A549 (cell line): Measurements from ENCODE around the gene TIRAP. TPM values are rescaled to one million over a fixed set of nuclear protein-coding genes. Genes with fewer than 3 reads are reported as not detected.

ENCODE experiments used
- ATAC-seq, 2 experiments: fragments of 200-7000 bp in 1 of 2; fragments of >200 bp in 1 of 2; cut with Nextera tagmentation in 1 of 2; cut with Tn5 transposase in 1 of 2; 3 replicates each; pipeline versions ENCODE4 v1.8.0 to v1.9.1; 2018 to 2020; ENCODE audit warnings: mild to moderate bottlenecking in 1 of 2, moderate library complexity in 1 of 2
- CTCF ChIA-PET: fragments of 300-600 bp; sonication (Branson Sonifier 250); formaldehyde crosslinking; extraction: SDS; loops from one replicate; lab custom pipeline; 2021; ENCODE audit warnings: antibody characterized with exemption, inconsistent platforms; lab: Yijun Ruan, JAX
- POLR2A ChIA-PET: fragments of 350-600 bp; formaldehyde crosslinking; extraction: SDS; loops from one replicate; lab custom pipeline; 2021; ENCODE audit warnings: antibody characterized with exemption, inconsistent platforms; lab: Yijun Ruan, JAX
- DNase-seq, 2 experiments: peaks; one replicate each; pipeline versions ENCODE4 v3.0.0 to v3.0.0-alpha.2; 2011 to 2016; ENCODE audit warnings: low read depth in 1 of 2, low spot score in 1 of 2
- FAIRE-seq: peaks from 2 replicates; lab custom pipeline; 2011; peaks lifted over from hg19 to GRCh38; lab: Jason Lieb, UNC
- H3K27ac ChIP-seq, 2 experiments: fragments of >200 bp; sonication (Bioruptor Twin); formaldehyde crosslinking; 3 replicates each; pipeline ENCODE4 v1.5.1; 2016 to 2017
- H3K4me1 ChIP-seq: fragments of >200 bp; sonication (Bioruptor Twin); formaldehyde crosslinking; 3 replicates; pipeline ENCODE4 v1.6.1; 2016
- H3K4me2 ChIP-seq: fragments of >200 bp; sonication (Bioruptor Twin); formaldehyde crosslinking; 3 replicates; pipeline ENCODE4 v1.6.1; 2016
- H3K4me3 ChIP-seq: fragments of >200 bp; sonication (Bioruptor Twin); formaldehyde crosslinking; 3 replicates; pipeline ENCODE4 v1.5.1; 2016
- H3K9me3 ChIP-seq: fragments of >200 bp; sonication (Bioruptor Twin); formaldehyde crosslinking; 3 replicates; pipeline ENCODE4 v1.6.1; 2016
- CBX8 ChIP-seq: fragments of 200-600 bp; sonication (generic); IDR thresholded peaks from 2 replicates; pipeline ENCODE4 v1.6.1; 2016
- CEBPB ChIP-seq, 2 experiments: fragments of >200 bp in 1 of 2; sonication (Bioruptor Twin) in 1 of 2; formaldehyde crosslinking in 1 of 2; IDR thresholded peaks; 2 replicates each; pipeline ENCODE4 v1.6.1; 2012 to 2016
- CTCF ChIP-seq: fragments of >200 bp; sonication (Bioruptor Twin); formaldehyde crosslinking; IDR thresholded peaks from 3 replicates; pipeline ENCODE4 v1.5.1; 2016
- EHF ChIP-seq: fragments of 250-450 bp; sonication (Bioruptor Pico); IDR thresholded peaks from 2 replicates; pipeline ENCODE4 v1.5.0; 2020; ENCODE audit warnings: mild to moderate bottlenecking
- EHMT2 ChIP-seq: fragments of 200-600 bp; sonication (generic); IDR thresholded peaks from 2 replicates; pipeline ENCODE4 v1.6.1; 2016; ENCODE audit warnings: antibody characterized with exemption, low read depth, mild to moderate bottlenecking, moderate library complexity
- EP300 ChIP-seq, 2 experiments: fragments of >200 bp; sonication (Bioruptor Twin); formaldehyde crosslinking; IDR thresholded peaks; 2 replicates in 1 of 2; 3 replicates in 1 of 2; pipeline ENCODE4 v1.6.1; 2016 to 2017
- ESRRA ChIP-seq: fragments of 150-350 bp; IDR thresholded peaks from 2 replicates; pipeline ENCODE4 v1.6.1; 2014; ENCODE audit warnings: mild to moderate bottlenecking, low read length, borderline replicate concordance
- FOSB ChIP-seq: fragments of 250-450 bp; sonication (Bioruptor Pico); IDR thresholded peaks from 2 replicates; pipeline ENCODE4 v1.5.0; 2020; ENCODE audit warnings: mild to moderate bottlenecking, moderate library complexity
- FOSL2 ChIP-seq, 2 experiments: fragments of 450-650 bp in 1 of 2; fragments of >200 bp in 1 of 2; sonication (Bioruptor Twin) in 1 of 2; formaldehyde crosslinking; IDR thresholded peaks; 2 replicates each; pipeline versions ENCODE4 v1.5.0 to v1.6.1; 2016 to 2020; ENCODE audit warnings: mild to moderate bottlenecking in 1 of 2, moderate library complexity in 1 of 2
- HES2 ChIP-seq: fragments of >200 bp; sonication (Bioruptor Twin); formaldehyde crosslinking; IDR thresholded peaks from 2 replicates; pipeline ENCODE4 v1.6.1; 2016
- HEYL ChIP-seq: fragments of 250-450 bp; sonication (Bioruptor Pico); IDR thresholded peaks from 2 replicates; pipeline ENCODE4 v1.8.0; 2021; ENCODE audit warnings: mild to moderate bottlenecking, moderate library complexity
- HOXA7 ChIP-seq: fragments of 250-450 bp; sonication (Bioruptor Pico); IDR thresholded peaks from 2 replicates; pipeline ENCODE4 v1.5.0; 2020; ENCODE audit warnings: mild to moderate bottlenecking, moderate library complexity
- HOXB5 ChIP-seq: fragments of 250-450 bp; sonication (Bioruptor Pico); IDR thresholded peaks from 2 replicates; pipeline ENCODE4 v1.5.0; 2020; ENCODE audit warnings: mild to moderate bottlenecking, moderate library complexity
- JUN ChIP-seq, 2 experiments: fragments of >200 bp; sonication (Bioruptor Twin); formaldehyde crosslinking; IDR thresholded peaks; 2 replicates in 1 of 2; 3 replicates in 1 of 2; pipeline ENCODE4 v1.6.1; 2016 to 2017
- MAZ ChIP-seq: fragments of 150-350 bp; IDR thresholded peaks from 2 replicates; pipeline ENCODE4 v1.6.1; 2014; ENCODE audit warnings: antibody characterized with exemption, low read depth, low read length, borderline replicate concordance
- PBX3 ChIP-seq: IDR thresholded peaks from 2 replicates; pipeline ENCODE4 v1.6.1; 2012
- PHF8 ChIP-seq: fragments of 200-600 bp; sonication (generic); IDR thresholded peaks from 2 replicates; pipeline ENCODE4 v1.6.1; 2016; ENCODE audit warnings: low read depth, mild to moderate bottlenecking, antibody characterized with exemption, moderate library complexity, borderline replicate concordance
- RAD21 ChIP-seq, 2 experiments: fragments of >200 bp in 1 of 2; sonication (Bioruptor Twin) in 1 of 2; formaldehyde crosslinking in 1 of 2; IDR thresholded peaks in 1 of 2; conservative IDR thresholded peaks in 1 of 2; 2 replicates in 1 of 2; 3 replicates in 1 of 2; pipeline ENCODE4 v1.6.1; 2012 to 2018; ENCODE audit warnings: inconsistent platforms in 1 of 2
- RCOR1 ChIP-seq: fragments of 150-350 bp; IDR thresholded peaks from 2 replicates; pipeline ENCODE4 v1.6.1; 2014; ENCODE audit warnings: antibody characterized with exemption, low read length, low read depth
- TFCP2L1 ChIP-seq: fragments of 250-450 bp; sonication (Bioruptor Pico); IDR thresholded peaks from 2 replicates; pipeline ENCODE4 v1.5.0; 2021; ENCODE audit warnings: mild to moderate bottlenecking
- ZFP36 ChIP-seq: fragments of 450-650 bp; IDR thresholded peaks from 2 replicates; pipeline ENCODE4 v1.6.1; 2014; ENCODE audit warnings: borderline replicate concordance; ENCODE audit not compliant: partially characterized antibody
- WGBS: methylation state at CpG from one replicate; pipeline ENCODE4 v1.1.6; 2017; ENCODE audit errors: missing lambda C conversion rate; 5-methylcytosine and 5-hydroxymethylcytosine counted together
- polyA plus RNA-seq, 4 experiments: library from polyadenylated mRNA; depleted of rRNA in 3 of 4; stranded (reverse); fragments of >200 nt; fragmentation: RNase III in 1 of 4; extraction: RNeasy Plus Mini Kit Qiagen cat#74134 plus additional on column Dnase treatment in 1 of 4; gene quantifications; 2 replicates in 3 of 4; 3 replicates in 1 of 4; pipeline ENCODE4 v1.2.3, GENCODE V29; 2011 to 2017
- TF ChIP-seq, protein P1 (sequence below): IDR thresholded peaks from 2 replicates; pipeline ENCODE4 v1.6.1; 2012; ENCODE audit warnings: low read depth, borderline replicate concordance
- TF ChIP-seq, protein P2 (sequence below): fragments of 450-650 bp; IDR thresholded peaks from 2 replicates; pipeline ENCODE4 v1.6.1; 2014; ENCODE audit warnings: antibody characterized with exemption
- TF ChIP-seq, protein P3 (sequence below): fragments of 150-350 bp; IDR thresholded peaks from 2 replicates; pipeline ENCODE4 v1.6.1; 2014; ENCODE audit warnings: low read depth, mild to moderate bottlenecking, low read length
- TF ChIP-seq, protein P4 (sequence below): fragments of 250-450 bp; sonication (Bioruptor Pico); IDR thresholded peaks from 2 replicates; pipeline ENCODE4 v1.5.0; 2020; ENCODE audit warnings: low read depth, mild to moderate bottlenecking, moderate library complexity

The TIRAP gene
- polyA plus RNA-seq, 2 of the 4 experiments (the other 2 are of a cell fraction) = 4.5 to 5.4 TPM

DNA sequence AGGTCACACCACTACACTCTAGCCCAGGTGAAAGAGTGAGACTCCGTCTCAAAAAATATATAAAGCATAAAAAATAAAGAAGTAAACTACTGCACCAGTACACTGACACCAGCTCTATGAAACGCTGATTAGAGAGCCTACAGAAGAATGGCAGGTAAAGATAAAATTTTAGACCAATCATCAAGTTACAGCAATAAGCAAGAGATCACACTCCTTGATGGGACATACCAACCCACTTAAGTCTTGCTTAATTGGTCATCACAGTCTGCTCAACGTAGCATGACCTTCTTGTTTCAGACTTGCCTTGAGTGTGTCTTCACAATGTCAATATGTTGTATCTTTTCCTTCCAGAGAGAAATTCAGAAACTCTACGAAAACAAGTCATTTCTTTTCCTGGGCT, 26.7 kb upstream of the TIRAP start:
- Histone ChIP-seq H3K4me3 (no peak overlapping the region), H3K4me2 (no peak overlapping the region), H3K4me1 (no peaks in the 10 kb centered on the region), H3K9me3 (no peaks in the 10 kb centered on the region), H3K27ac (no peak overlapping the region)
- WGBS = 94% methylated on average over 4 of the region's 4 CpGs
- TF ChIP-seq CBX8 (no peak), EHMT2 (no peak), EHF (CRISPR knock-in tag) (no peak), HES2 (no peak), ZFP36 (no peak)
- TF ChIP-seq, protein P1, sequence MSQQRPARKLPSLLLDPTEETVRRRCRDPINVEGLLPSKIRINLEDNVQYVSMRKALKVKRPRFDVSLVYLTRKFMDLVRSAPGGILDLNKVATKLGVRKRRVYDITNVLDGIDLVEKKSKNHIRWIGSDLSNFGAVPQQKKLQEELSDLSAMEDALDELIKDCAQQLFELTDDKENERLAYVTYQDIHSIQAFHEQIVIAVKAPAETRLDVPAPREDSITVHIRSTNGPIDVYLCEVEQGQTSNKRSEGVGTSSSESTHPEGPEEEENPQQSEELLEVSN = no peak
- ATAC-seq = no peak
- POLR2A ChIA-PET = no interaction called here
- FAIRE-seq = no peak
- no peak for DNase-seq
- CTCF ChIA-PET = no interaction called here

GRCh38 chr11:126257144-126257543, 25.7 kb upstream of the TIRAP start:
- DNase-seq = no peak
- ChIA-PET CTCF (no interaction called here), POLR2A (no interaction called here)
- H3K4me1 ChIP-seq = no peaks in the 10 kb centered on the region
- no peak overlapping the region for H3K4me3 ChIP-seq
- H3K27ac ChIP-seq = no peak overlapping the region
- no peak for ATAC-seq
- no peaks in the 10 kb centered on the region for H3K9me3 ChIP-seq
- no peak for FAIRE-seq
- peak in 1 of 2 experiments; percentile 53; a peak in 3 of 4 replicates for TF ChIP-seq CEBPB (IDR thresholded peaks at IDR 0.05)
- no peak for TF ChIP-seq ESRRA
- TF ChIP-seq HOXA7 (CRISPR knock-in tag) = no peak
- no peak for TF ChIP-seq FOSB (CRISPR knock-in tag)
- H3K4me2 ChIP-seq = no peak overlapping the region
- WGBS = 92% methylated on average over 2 of the region's 2 CpGs

- no peak for DNase-seq
- POLR2A ChIA-PET = no interaction called here
- Histone ChIP-seq H3K9me3 (no peaks in the 10 kb centered on the region), H3K4me2 (no peak overlapping the region), H3K27ac (no peak overlapping the region), H3K4me1 (no peaks in the 10 kb centered on the region), H3K4me3 (no peak overlapping the region)
- 92% methylated on average over 2 of the region's 2 CpGs for WGBS
- TF ChIP-seq TFCP2L1 (CRISPR knock-in tag) (no peak), PHF8 (no peak), FOSL2 (IDR thresholded peaks at IDR 0.05) (no peak), FOSL2 (CRISPR knock-in tag; IDR thresholded peaks at IDR 0.05) (no peak), RAD21 (conservative IDR thresholded peaks at IDR 0.05 in 1 of 2, IDR thresholded peaks at IDR 0.05 in 1 of 2) (no peak), CBX8 (no peak), JUN (IDR thresholded peaks at IDR 0.05) (no peak), MAZ (no peak), EHF (CRISPR knock-in tag) (no peak), EP300 (IDR thresholded peaks at IDR 0.05) (no peak), PBX3 (no peak), HEYL (CRISPR knock-in tag) (no peak), CTCF (no peak), HOXB5 (no peak), CEBPB (IDR thresholded peaks at IDR 0.05) (no peak), EHMT2 (no peak), ZFP36 (no peak), RCOR1 (no peak)
- TF ChIP-seq, protein P2, sequence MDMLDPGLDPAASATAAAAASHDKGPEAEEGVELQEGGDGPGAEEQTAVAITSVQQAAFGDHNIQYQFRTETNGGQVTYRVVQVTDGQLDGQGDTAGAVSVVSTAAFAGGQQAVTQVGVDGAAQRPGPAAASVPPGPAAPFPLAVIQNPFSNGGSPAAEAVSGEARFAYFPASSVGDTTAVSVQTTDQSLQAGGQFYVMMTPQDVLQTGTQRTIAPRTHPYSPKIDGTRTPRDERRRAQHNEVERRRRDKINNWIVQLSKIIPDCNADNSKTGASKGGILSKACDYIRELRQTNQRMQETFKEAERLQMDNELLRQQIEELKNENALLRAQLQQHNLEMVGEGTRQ = no peak
- TF ChIP-seq, protein P3, sequence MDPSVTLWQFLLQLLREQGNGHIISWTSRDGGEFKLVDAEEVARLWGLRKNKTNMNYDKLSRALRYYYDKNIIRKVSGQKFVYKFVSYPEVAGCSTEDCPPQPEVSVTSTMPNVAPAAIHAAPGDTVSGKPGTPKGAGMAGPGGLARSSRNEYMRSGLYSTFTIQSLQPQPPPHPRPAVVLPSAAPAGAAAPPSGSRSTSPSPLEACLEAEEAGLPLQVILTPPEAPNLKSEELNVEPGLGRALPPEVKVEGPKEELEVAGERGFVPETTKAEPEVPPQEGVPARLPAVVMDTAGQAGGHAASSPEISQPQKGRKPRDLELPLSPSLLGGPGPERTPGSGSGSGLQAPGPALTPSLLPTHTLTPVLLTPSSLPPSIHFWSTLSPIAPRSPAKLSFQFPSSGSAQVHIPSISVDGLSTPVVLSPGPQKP = no peak
- TF ChIP-seq, protein P4, sequence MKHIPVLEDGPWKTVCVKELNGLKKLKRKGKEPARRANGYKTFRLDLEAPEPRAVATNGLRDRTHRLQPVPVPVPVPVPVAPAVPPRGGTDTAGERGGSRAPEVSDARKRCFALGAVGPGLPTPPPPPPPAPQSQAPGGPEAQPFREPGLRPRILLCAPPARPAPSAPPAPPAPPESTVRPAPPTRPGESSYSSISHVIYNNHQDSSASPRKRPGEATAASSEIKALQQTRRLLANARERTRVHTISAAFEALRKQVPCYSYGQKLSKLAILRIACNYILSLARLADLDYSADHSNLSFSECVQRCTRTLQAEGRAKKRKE (CRISPR knock-in tag) = no peak
- no peak for ATAC-seq
- CTCF ChIA-PET = no interaction called here
- FAIRE-seq = no peak
These were observed 25.1 kb upstream of the TIRAP start for GRCh38 chr11:126257764-126258163.
